T-helper 9 cell (primary cell): ENCODE measurements around the gene SOHLH1.

Experiments
- DNase-seq: peaks from one replicate; pipeline ENCODE4 v3.0.0-alpha.2; 2020
- total RNA-seq, 2 donors: gene quantifications; one replicate each; lab custom pipeline; 2026; lab: John Stamatoyannopoulos, UW

SOHLH1 gene
- 0 reads per million in 2 donors for total RNA-seq

- no peak for DNase-seq
Observed at GRCh38 chr9:135699440-135699839, at the start of gene SOHLH1. Gene SOHLH1 (minus strand): TSS chr9:135699481. CDS start chr9:135699467, 14 bp downstream.

GRCh38 chr9:135748676-135749075 lies 49.4 kb upstream of the SOHLH1 start:
- no peak for DNase-seq

- no peak for DNase-seq
Observed at GRCh38 chr9:135747311-135747710, 48.0 kb upstream of the SOHLH1 start.

GRCh38 chr9:135746565-135746964 lies 47.3 kb upstream of the SOHLH1 start:
- no peak for DNase-seq

- DNase-seq, result no peak
Observed at GRCh38 chr9:135745686-135746324, 46.5 kb upstream of the SOHLH1 start.

GRCh38 chr9:135745189-135745588 lies 45.9 kb upstream of the SOHLH1 start:
- DNase-seq, result no peak

- no peak for DNase-seq
Observed at GRCh38 chr9:135744333-135745070, 45.2 kb upstream of the SOHLH1 start.

- no peak for DNase-seq
Observed at GRCh38 chr9:135743546-135744332, 44.5 kb upstream of the SOHLH1 start.

- DNase-seq, result no peak
Observed at GRCh38 chr9:135743021-135743420, 43.7 kb upstream of the SOHLH1 start.

GRCh38 chr9:135741276-135742219 lies 42.3 kb upstream of the SOHLH1 start:
- DNase-seq, result no peak

- no peak for DNase-seq
Observed at GRCh38 chr9:135739271-135740220, 40.3 kb upstream of the SOHLH1 start.

GRCh38 chr9:135737840-135738521 lies 38.7 kb upstream of the SOHLH1 start:
- no peak for DNase-seq

- DNase-seq, result no peak
Observed at GRCh38 chr9:135736979-135737839, 37.9 kb upstream of the SOHLH1 start.

- no peak for DNase-seq
Observed at GRCh38 chr9:135736272-135736978, 37.1 kb upstream of the SOHLH1 start.

- DNase-seq, result no peak
Observed at GRCh38 chr9:135734616-135735144, 35.4 kb upstream of the SOHLH1 start.

- no peak for DNase-seq
Observed at GRCh38 chr9:135732569-135733257, 33.4 kb upstream of the SOHLH1 start.

- no peak for DNase-seq
Observed at GRCh38 chr9:135731454-135731853, 32.2 kb upstream of the SOHLH1 start.

- DNase-seq, result no peak
Observed at GRCh38 chr9:135729480-135729879, 30.2 kb upstream of the SOHLH1 start.
